Measurements from ENCODE around the gene ADAMTS20.

- TF ChIP-seq EZH2 (IDR thresholded peaks at IDR 0.05; ENCODE audit: insufficient read depth, poor library complexity, severe bottlenecking) (no peak), EZH2phosphoT487 (IDR thresholded peaks at IDR 0.05; ENCODE audit: insufficient read depth, low read depth) (no peak)
These were observed 135.0 kb downstream of the ADAMTS20 start for GRCh38 chr12:43416981-43417380.

All from GM23248 (cell line).